HCT116 (cell line): ENCODE measurements around the gene RCOR1. TPM values are rescaled to one million over a fixed set of nuclear protein-coding genes. Genes with fewer than 3 reads are reported as not detected.

Source experiments
- ATAC-seq: fragments of 200-7000 bp; cut with Tn5 transposase; 2 replicates; pipeline ENCODE4 v1.9.1; 2020; ENCODE audit warnings: mild to moderate bottlenecking, moderate library complexity
- BruUV-seq: library from RNA; stranded (reverse); fragments of 400-500 nt; replicated peaks from 2 replicates; lab custom pipeline; 2021; lab: Mats Ljungman, UMichigan
- CTCF ChIA-PET: fragments of 300-600 bp; sonication (Branson Sonifier 250); formaldehyde crosslinking; loops from one replicate; lab custom pipeline; 2021; ENCODE audit warnings: antibody characterized with exemption; lab: Charles Lee
- POLR2A ChIA-PET: fragments of 300-600, 350-600 bp; sonication (Branson Sonifier 250); formaldehyde crosslinking; loops from one replicate; lab custom pipeline; 2021; ENCODE audit warnings: antibody characterized with exemption; lab: Charles Lee
- RAD21 ChIA-PET, 2 experiments: fragments of 300-600 bp; sonication (Branson Sonifier 250); formaldehyde crosslinking; loops; one replicate each; lab custom pipeline; 2023; ENCODE audit warnings: low total read pairs in 2 of 2; ENCODE audit not compliant: uncharacterized antibody in 2 of 2, unreplicated experiment in 2 of 2, low non-redundant PET in 1 of 2; lab: Charles Lee
- DNase-seq: peaks from one replicate; pipeline ENCODE4 v3.0.0-alpha.2; 2010; ENCODE audit warnings: low read depth, low spot score
- H2AFZ ChIP-seq: fragments of 200-600 bp; shearing (Covaris generic), sonication (generic); 2 replicates; pipeline ENCODE4 v1.6.1; 2017; ENCODE audit warnings: low read depth, mixed run types, mixed read lengths, antibody characterized with exemption, low read length; ENCODE audit not compliant: poor library complexity, severe bottlenecking
- H3K27ac ChIP-seq: 2 replicates; pipeline ENCODE4 v1.5.1; 2012; ENCODE audit warnings: low read depth, low read length
- H3K27me3 ChIP-seq: fragments of 200-600 bp; sonication (generic); 2 replicates; pipeline ENCODE4 v1.6.1; 2016; ENCODE audit warnings: mixed run types, low read length, mixed read lengths; ENCODE audit not compliant: insufficient read depth
- H3K36me3 ChIP-seq, 2 experiments: fragments of 200-500 bp in 1 of 2; fragments of 200-600 bp in 1 of 2; sonication (Bioruptor generic) in 1 of 2; sonication (generic) in 1 of 2; 2 replicates each; pipeline versions ENCODE4 v1.5.1 to v1.6.1; 2014 to 2016; ENCODE audit warnings: low read length in 2 of 2, inconsistent platforms in 1 of 2, mixed read lengths in 1 of 2, mixed run types in 1 of 2; ENCODE audit not compliant: insufficient read depth in 2 of 2, control insufficient read depth in 1 of 2
- H3K4me1 ChIP-seq, 2 experiments: fragments of 200-600 bp in 1 of 2; sonication (generic) in 1 of 2; 2 replicates each; pipeline versions ENCODE4 v1.5.1 to v1.6.1; 2012 to 2017; ENCODE audit warnings: low read length in 2 of 2, inconsistent platforms in 1 of 2, mild to moderate bottlenecking in 1 of 2, mixed read lengths in 1 of 2, mixed run types in 1 of 2, moderate library complexity in 1 of 2; ENCODE audit not compliant: insufficient read depth in 2 of 2, control insufficient read depth in 1 of 2
- H3K4me2 ChIP-seq: fragments of 200-600 bp; sonication (generic); 2 replicates; pipeline ENCODE4 v1.6.1; 2017; ENCODE audit warnings: mixed run types, low read length, mixed read lengths
- H3K4me3 ChIP-seq, 2 experiments: fragments of 200-600 bp in 1 of 2; sonication (generic) in 1 of 2; replicated peaks in 1 of 2; 2 replicates each; pipeline ENCODE4 v1.5.1; 2011 to 2016; ENCODE audit warnings: low read length in 2 of 2, control low read depth in 1 of 2, low read depth in 1 of 2, mild to moderate bottlenecking in 1 of 2, mixed read lengths in 1 of 2, mixed run types in 1 of 2
- H3K79me2 ChIP-seq: fragments of 200-600 bp; sonication (generic); 2 replicates; pipeline ENCODE4 v1.6.1; 2017; ENCODE audit warnings: mild to moderate bottlenecking, mixed run types, low read length, moderate library complexity, mixed read lengths; ENCODE audit not compliant: insufficient read depth
- H3K9ac ChIP-seq: fragments of 200-600 bp; sonication (generic); 2 replicates; pipeline ENCODE4 v1.6.1; 2016; ENCODE audit warnings: low read length, mixed read lengths
- H3K9me2 ChIP-seq: fragments of 200-600 bp; sonication (generic), shearing (Covaris generic); 2 replicates; pipeline ENCODE4 v1.6.1; 2017; ENCODE audit warnings: mixed run types, mild to moderate bottlenecking, moderate library complexity; ENCODE audit not compliant: insufficient read depth
- H3K9me3 ChIP-seq, 2 experiments: fragments of 200-500 bp in 1 of 2; fragments of 200-600 bp in 1 of 2; sonication (Bioruptor generic) in 1 of 2; sonication (generic) in 1 of 2; 2 replicates each; pipeline ENCODE4 v1.6.1; 2014 to 2017; ENCODE audit warnings: low read length in 2 of 2, mixed read lengths in 2 of 2, inconsistent platforms in 1 of 2, low read depth in 1 of 2, mild to moderate bottlenecking in 1 of 2, mixed run types in 1 of 2, moderate library complexity in 1 of 2; ENCODE audit not compliant: control insufficient read depth in 1 of 2, insufficient read depth in 1 of 2
- H4K20me1 ChIP-seq: fragments of 200-600 bp; sonication (generic), shearing (Covaris generic); 2 replicates; pipeline ENCODE4 v1.6.1; 2017; ENCODE audit warnings: mixed run types, mild to moderate bottlenecking, moderate library complexity; ENCODE audit not compliant: insufficient read depth
- EGR1 ChIP-seq: IDR thresholded peaks from 2 replicates; pipeline ENCODE4 v1.6.1; 2012; ENCODE audit warnings: low read depth
- ELF1 ChIP-seq: IDR thresholded peaks from 2 replicates; pipeline ENCODE4 v1.6.1; 2012; ENCODE audit warnings: low read depth, borderline replicate concordance
- EZH2phosphoT487 ChIP-seq: fragments of 200-600 bp; IDR thresholded peaks from 2 replicates; pipeline ENCODE4 v1.6.1; 2018; ENCODE audit warnings: antibody characterized with exemption, borderline replicate concordance
- FOSL1 ChIP-seq: IDR thresholded peaks from 2 replicates; pipeline ENCODE4 v1.6.1; 2012; ENCODE audit warnings: low read depth
- POLR2A ChIP-seq: IDR thresholded peaks from 2 replicates; pipeline ENCODE4 v1.7.0; 2011; ENCODE audit warnings: borderline replicate concordance; ENCODE audit not compliant: insufficient read depth, insufficient read length; ENCODE audit errors: extremely low read depth
- TCF7L2 ChIP-seq: IDR thresholded peaks from 2 replicates; pipeline ENCODE4 v1.7.0; 2011; ENCODE audit warnings: borderline replicate concordance, inconsistent platforms; ENCODE audit not compliant: insufficient read depth, insufficient read length; ENCODE audit errors: extremely low read depth
- ZFX ChIP-seq: fragments of 450-650 bp; IDR thresholded peaks from 2 replicates; pipeline ENCODE4 v1.6.1; 2017
- intact Hi-C: fragments of 100-400 bp; cut with micrococcal nuclease; formaldehyde crosslinking; loops from 2 replicates; pipeline ENCODE4 v1.10.0; 2022
- total RNA-seq: library from RNA; stranded (reverse); gene quantifications from one replicate; pipeline ENCODE4 v1.2.1, GENCODE V29; 2021; ENCODE audit not compliant: unreplicated experiment
- TF ChIP-seq, protein P1 (sequence below): IDR thresholded peaks from 2 replicates; pipeline ENCODE4 v1.6.1; 2012
- TF ChIP-seq, protein P2 (sequence below): IDR thresholded peaks from 2 replicates; pipeline ENCODE4 v1.6.1; 2012; ENCODE audit warnings: low read depth
- TF ChIP-seq, protein P3 (sequence below): IDR thresholded peaks from 2 replicates; pipeline ENCODE4 v1.6.1; 2012

Gene RCOR1
- total RNA-seq, 1 experiment from 2014 or later = 30.7 TPM

DNA sequence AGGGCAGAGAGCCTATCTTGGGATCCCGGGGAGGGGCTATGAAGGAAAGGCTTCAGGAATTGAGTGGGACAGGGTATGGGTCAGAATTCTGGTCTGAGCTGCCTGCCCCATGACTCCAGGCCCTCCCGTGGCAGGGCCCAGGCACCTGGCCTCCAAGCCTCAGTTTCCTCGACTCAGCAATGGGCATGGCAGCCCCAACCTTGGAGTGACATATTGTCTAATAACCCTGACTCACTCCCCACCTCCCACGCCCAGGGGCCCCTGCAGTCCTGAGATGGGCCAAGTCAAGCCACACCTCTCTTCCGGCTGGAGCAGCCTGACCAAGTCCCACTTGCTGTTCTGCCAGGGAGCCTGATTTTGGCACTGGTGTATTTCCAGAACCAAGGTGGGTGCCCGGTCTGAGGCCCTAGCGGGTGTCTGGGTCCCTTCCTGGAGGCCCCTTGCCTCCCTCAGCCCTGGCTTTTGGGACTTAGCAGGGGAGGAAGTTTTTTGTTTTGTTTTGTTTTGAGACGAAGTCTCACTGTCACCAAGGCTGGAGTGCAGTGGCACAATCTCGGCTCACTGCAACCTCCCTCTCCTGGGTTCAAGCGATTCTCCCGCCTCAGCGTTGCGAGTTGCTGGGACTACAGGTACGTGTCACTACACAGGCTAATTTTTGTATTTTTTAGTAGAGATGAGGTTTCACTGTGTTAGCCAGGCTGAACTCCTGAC lies 40.3 kb upstream of the RCOR1 start (continued):
- TF ChIP-seq EZH2phosphoT487 = no peak
- TF ChIP-seq ZFX = peak; percentile 51; the same call in 1 of the 2 replicates
- peak; percentile 99 for TF ChIP-seq EGR1
- TF ChIP-seq, all 23 proteins: peak for 9

DNA sequence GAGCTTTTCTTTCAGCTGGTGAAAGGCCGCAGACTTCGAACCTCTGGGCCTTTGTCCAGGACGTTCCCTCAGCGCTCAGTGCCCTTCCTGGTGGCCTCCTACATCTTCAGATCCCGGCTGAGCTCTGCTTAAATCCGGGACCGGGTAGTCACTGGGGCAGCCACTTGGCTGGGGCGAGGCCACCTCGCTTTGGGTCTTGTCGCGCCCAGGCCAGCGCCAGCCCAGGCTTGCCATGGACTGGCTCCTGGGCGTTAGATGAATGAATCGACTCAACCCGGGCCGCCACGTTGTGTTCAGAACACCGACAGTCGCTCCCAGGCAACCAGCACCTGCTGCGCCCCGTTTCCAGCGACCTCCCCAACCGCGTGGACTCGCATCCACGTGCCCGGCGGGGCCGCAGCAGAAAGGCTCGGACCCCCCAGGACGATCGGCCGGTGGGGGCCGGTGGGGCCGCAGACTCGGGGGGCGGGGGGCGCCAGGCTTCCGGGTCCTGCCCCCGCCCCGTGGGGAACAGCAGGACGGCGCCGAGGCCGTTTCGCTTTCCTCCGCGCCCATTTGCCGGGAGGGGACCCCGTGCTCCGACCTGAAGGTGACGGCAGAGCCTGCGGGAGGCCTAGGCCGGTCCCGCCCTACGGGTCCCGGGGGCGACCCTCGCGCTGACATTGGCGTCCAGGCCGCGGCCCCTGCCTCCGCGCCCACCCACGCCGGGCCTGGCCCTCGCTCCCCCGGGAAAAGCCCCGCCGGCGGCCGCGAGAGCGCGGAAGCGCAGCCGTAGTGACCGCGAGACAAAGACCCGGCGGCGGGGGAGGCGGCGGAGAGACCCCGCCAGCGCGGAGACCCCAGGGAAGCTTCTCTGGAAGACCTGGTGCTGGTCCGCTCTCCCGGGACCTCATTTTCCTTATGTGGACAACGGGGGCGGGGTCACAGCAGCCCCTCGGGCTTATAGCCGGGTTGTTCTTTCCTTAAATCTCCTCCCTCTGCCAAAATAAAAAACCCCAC lies 37.3 kb upstream of the RCOR1 start:
- no peak for DNase-seq
- Histone ChIP-seq H3K9me3 (no peaks in the 10 kb centered on the region), H3K4me3 (no peak overlapping the region), H3K4me1 (peaks cover 12 to 39% of the 10 kb centered on the region in 2 experiments), H3K4me2 (no peak overlapping the region), H3K79me2 (peaks cover 23% of the 10 kb centered on the region)
- intact Hi-C loops = no loop called here
- RAD21 ChIA-PET = no interaction called here
- ATAC-seq = no peak
- no TSS peak for BruUV-seq
- no peak for TF ChIP-seq FOSL1
- no peak for TF ChIP-seq TCF7L2
- TF ChIP-seq, protein P1, sequence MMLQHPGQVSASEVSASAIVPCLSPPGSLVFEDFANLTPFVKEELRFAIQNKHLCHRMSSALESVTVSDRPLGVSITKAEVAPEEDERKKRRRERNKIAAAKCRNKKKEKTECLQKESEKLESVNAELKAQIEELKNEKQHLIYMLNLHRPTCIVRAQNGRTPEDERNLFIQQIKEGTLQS = no peak
- TF ChIP-seq, protein P2, sequence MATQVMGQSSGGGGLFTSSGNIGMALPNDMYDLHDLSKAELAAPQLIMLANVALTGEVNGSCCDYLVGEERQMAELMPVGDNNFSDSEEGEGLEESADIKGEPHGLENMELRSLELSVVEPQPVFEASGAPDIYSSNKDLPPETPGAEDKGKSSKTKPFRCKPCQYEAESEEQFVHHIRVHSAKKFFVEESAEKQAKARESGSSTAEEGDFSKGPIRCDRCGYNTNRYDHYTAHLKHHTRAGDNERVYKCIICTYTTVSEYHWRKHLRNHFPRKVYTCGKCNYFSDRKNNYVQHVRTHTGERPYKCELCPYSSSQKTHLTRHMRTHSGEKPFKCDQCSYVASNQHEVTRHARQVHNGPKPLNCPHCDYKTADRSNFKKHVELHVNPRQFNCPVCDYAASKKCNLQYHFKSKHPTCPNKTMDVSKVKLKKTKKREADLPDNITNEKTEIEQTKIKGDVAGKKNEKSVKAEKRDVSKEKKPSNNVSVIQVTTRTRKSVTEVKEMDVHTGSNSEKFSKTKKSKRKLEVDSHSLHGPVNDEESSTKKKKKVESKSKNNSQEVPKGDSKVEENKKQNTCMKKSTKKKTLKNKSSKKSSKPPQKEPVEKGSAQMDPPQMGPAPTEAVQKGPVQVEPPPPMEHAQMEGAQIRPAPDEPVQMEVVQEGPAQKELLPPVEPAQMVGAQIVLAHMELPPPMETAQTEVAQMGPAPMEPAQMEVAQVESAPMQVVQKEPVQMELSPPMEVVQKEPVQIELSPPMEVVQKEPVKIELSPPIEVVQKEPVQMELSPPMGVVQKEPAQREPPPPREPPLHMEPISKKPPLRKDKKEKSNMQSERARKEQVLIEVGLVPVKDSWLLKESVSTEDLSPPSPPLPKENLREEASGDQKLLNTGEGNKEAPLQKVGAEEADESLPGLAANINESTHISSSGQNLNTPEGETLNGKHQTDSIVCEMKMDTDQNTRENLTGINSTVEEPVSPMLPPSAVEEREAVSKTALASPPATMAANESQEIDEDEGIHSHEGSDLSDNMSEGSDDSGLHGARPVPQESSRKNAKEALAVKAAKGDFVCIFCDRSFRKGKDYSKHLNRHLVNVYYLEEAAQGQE = no peak
- no peak for TF ChIP-seq POLR2A
- TF ChIP-seq ELF1 = no peak
- TF ChIP-seq, protein P3, sequence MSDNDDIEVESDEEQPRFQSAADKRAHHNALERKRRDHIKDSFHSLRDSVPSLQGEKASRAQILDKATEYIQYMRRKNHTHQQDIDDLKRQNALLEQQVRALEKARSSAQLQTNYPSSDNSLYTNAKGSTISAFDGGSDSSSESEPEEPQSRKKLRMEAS = no peak
- TF ChIP-seq, all 23 proteins: peak for 0
- no peaks in the 10 kb centered on the region for H3K9me2 ChIP-seq
- no peaks in the 10 kb centered on the region for H3K36me3 ChIP-seq
- ChIA-PET POLR2A (no interaction called here), CTCF (no interaction called here)
- no peak overlapping the region for H3K9ac ChIP-seq
- H3K27ac ChIP-seq = no peak overlapping the region
- H2AFZ ChIP-seq = no peak overlapping the region
- H4K20me1 ChIP-seq = no peaks in the 10 kb centered on the region
- no peaks in the 10 kb centered on the region for H3K27me3 ChIP-seq
